Epidermal melanocyte (primary cell): ENCODE measurements around the gene DIAPH2.

ENCODE experiments used
- DNase-seq: peaks from one replicate; pipeline ENCODE4 v3.0.0; 2011; ENCODE audit warnings: low spot score; ENCODE audit not compliant: insufficient read length

Gene DIAPH2

GRCh38 chrX:97547877-97548578, 863.4 kb downstream of the DIAPH2 start:
- no peak for DNase-seq

GRCh38 chrX:97551821-97552220, 867.2 kb downstream of the DIAPH2 start:
- no peak for DNase-seq

- DNase-seq: no peak
Measured at GRCh38 chrX:97553833-97554232, 869.2 kb downstream of the DIAPH2 start.

GRCh38 chrX:97556359-97556758, 871.7 kb downstream of the DIAPH2 start:
- no peak for DNase-seq

- peak; percentile 19 for DNase-seq
Measured at GRCh38 chrX:97563531-97564133, 879.0 kb downstream of the DIAPH2 start.

GRCh38 chrX:97564496-97564895, 879.9 kb downstream of the DIAPH2 start:
- no peak for DNase-seq

GRCh38 chrX:97587171-97587570, 902.5 kb downstream of the DIAPH2 start:
- no peak for DNase-seq

- no peak for DNase-seq
Measured at GRCh38 chrX:97594646-97595224, 910.1 kb downstream of the DIAPH2 start.

GRCh38 chrX:97597954-97598353, 913.3 kb downstream of the DIAPH2 start:
- no peak for DNase-seq

- DNase-seq: no peak
Measured at GRCh38 chrX:97602465-97603258, 918.0 kb downstream of the DIAPH2 start.

GRCh38 chrX:97605271-97605670, 920.6 kb downstream of the DIAPH2 start:
- no peak for DNase-seq

- DNase-seq: no peak
Measured at GRCh38 chrX:97609357-97609756, 924.7 kb downstream of the DIAPH2 start.

- DNase-seq: no peak
Measured at GRCh38 chrX:97609938-97610337, 925.3 kb downstream of the DIAPH2 start.

- DNase-seq: no peak
Measured at GRCh38 chrX:97616883-97617530, 932.4 kb downstream of the DIAPH2 start.

GRCh38 chrX:97619499-97619898, 934.9 kb downstream of the DIAPH2 start:
- no peak for DNase-seq

GRCh38 chrX:97622111-97622510, 937.5 kb downstream of the DIAPH2 start:
- DNase-seq: no peak

GRCh38 chrX:97628326-97628725, 943.7 kb downstream of the DIAPH2 start:
- no peak for DNase-seq

- DNase-seq: no peak
Measured at GRCh38 chrX:97628807-97629596, 944.4 kb downstream of the DIAPH2 start.

- no peak for DNase-seq
Measured at GRCh38 chrX:97629597-97629985, 944.9 kb downstream of the DIAPH2 start.

- no peak for DNase-seq
Measured at GRCh38 chrX:97633798-97634197, 949.2 kb downstream of the DIAPH2 start.
